MV-4-11 (cell line): Measurements from ENCODE around the gene HES3.
"Not testable (repeated sequence)": the region's sequence is repeated elsewhere in the genome, so short reads cannot be mapped to it uniquely, and the experiment has no call there.

ENCODE experiments used
- DNase-seq: peaks from one replicate; lab custom pipeline; 2025; lab: John Stamatoyannopoulos, UW

Gene HES3

DNA sequence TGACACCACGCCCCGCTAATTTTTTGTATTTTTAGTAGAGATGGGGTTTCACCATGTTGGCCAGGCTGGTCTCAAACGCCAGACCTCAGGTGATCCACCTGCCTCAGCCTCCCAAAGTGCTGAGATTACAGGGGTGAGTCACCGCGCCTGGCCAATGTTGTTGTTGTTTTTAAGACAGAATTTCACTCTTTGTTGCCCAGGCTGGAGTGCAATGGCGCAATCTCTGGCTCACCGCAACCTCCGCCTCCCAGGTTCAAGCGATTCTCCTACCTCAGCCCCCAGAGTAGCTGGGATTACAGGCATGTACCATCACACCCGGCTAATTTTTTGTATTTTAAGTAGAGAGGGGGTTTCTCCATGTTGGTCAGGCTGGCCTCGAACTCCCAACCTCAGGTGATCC, 24.3 kb upstream of the HES3 start:
- not testable (repeated sequence) for DNase-seq

DNA sequence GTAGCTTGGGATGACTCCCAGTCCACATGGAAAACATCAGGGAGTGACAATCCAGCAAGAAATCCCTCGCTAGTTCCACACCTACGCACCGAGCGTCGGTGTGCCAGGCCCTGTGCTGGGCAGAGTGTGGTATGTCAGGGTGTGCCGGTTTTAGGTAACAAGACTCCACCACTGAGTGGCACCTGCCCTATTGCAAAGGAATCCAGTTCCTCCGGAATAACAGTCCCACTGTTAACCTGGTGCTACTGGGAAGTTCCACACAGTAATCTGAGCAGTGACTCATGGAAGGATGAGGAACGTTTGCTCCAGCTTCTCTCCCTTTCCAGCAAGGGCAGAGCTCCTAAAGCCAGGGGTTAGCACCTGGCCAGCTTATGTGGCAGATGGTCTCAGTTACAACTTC, 23.7 kb upstream of the HES3 start:
- DNase-seq = no peak

DNA sequence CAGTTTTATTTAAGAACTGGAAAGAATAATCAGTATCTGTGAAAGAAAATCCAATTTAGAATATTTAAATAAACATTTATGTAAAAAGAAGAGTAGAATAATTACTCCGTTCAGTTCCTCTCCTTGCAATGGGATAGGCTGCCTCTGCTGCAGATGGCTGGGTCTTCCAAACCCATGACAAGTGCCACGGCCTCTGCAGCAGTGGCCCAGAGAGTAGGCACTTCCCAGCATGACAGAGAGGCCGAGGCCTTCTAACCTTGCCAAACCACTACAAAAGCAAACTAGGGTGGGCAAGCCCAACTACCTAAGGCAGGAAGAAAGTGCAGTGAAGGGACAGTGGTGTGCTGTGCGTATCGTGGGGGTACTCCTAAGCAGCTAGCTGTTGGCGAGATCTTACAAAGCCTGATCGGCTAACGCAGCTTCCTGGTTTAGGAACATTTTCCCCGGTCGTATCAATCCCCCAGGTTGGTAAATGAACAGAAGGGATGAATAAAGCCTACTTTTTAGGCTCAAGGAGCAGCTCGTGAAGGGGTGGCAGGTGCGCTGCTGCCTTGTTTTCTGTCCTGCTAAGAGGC, 22.7 kb upstream of the HES3 start:
- no peak for DNase-seq

DNA sequence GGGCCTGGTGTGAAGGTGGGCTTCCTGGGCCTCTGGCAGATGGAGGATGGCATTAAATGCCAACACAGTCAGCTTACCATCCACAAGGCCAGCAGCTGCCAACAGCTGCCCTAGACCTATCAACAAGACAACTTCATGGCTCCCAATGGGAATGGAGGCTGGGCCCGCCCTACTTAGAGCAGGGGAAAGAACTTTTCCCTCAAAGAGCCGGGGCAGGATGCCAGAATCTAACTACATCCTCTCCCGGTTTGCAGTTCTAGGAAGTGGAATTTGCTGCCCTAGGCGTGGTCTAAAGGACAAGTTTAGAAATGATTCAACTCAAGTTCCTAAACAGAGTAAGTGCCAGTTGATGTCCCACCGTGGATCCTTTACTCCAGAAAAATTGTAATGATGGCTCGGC, 21.3 kb upstream of the HES3 start:
- DNase-seq = no peak

DNA sequence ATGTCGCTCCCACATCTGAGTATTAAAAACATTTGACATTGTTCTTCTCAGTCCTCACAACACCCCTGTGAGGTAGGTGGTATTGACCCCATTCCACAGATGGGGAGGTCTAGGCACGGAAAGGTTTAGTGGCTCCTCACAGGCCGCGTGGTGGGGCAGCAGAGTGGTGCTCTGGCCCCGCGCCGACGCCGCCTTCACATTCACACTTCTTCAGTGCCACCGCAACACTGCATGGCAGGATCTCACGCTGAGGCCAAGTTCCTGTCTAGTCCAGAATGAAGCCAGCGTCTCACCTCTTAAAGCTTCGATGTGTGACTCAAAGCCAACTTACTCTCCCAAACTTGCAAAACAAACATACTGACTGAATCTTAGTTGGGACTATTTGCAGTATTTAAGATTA, 20.4 kb upstream of the HES3 start:
- DNase-seq = no peak

DNA sequence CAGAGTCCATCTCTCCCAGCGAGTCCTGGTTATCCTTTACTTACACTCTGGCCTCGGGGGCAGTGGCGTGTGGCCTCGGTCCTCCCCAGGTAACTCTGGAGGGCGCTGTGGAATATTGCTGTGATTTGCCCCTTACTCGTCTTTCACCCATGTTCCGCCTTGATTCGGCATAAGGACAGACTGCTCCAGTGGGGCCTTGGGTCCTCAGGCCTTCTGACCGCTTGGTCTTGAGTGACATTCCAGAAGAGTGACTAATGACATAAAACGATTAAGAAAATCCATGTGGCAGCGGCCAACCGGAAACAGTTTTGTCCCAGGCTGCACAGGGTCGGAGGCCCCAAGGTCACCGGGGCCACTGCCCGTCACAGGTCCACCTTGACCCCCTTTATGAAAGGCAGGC, 19.3 kb upstream of the HES3 start:
- no peak for DNase-seq

DNA sequence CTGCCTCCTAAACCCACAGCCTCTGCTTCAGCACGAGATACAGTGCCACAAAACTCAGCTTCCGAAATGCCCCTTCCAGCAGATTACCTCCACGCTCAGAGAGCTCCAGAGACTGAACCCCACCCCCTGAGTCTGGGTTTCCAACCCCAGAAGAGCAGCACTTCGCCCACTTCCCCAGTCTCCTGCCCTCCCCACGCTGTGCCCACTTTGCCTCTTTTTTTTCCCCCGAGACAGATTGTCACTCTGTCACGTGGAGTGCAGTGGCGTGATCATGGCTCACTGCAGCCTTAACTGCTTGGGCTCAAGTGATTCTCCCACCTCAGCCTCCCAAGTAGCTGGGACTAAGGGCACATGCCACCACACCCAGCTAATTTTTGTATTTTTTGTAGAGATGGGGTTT, 18.3 kb upstream of the HES3 start:
- DNase-seq = no peak

DNA sequence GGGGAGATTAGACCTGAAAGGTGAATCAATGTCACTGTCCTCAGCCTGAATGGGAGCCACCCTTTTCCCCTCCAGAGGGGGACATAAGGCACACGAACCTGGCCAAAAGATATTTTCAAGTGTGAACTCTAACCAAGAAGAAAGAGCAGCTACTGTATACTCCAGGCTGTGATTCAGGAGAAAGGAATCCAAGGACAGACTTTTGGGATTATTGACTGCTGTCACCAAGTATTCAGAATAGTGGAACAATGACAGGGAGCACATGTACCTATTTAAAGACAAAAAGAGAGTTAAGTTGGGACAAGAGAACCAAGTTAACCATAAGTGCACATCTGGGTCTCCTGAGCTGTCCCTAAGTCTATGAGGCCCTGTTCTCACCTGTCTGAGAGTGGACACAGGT, 10.6 kb upstream of the HES3 start:
- no peak for DNase-seq

DNA sequence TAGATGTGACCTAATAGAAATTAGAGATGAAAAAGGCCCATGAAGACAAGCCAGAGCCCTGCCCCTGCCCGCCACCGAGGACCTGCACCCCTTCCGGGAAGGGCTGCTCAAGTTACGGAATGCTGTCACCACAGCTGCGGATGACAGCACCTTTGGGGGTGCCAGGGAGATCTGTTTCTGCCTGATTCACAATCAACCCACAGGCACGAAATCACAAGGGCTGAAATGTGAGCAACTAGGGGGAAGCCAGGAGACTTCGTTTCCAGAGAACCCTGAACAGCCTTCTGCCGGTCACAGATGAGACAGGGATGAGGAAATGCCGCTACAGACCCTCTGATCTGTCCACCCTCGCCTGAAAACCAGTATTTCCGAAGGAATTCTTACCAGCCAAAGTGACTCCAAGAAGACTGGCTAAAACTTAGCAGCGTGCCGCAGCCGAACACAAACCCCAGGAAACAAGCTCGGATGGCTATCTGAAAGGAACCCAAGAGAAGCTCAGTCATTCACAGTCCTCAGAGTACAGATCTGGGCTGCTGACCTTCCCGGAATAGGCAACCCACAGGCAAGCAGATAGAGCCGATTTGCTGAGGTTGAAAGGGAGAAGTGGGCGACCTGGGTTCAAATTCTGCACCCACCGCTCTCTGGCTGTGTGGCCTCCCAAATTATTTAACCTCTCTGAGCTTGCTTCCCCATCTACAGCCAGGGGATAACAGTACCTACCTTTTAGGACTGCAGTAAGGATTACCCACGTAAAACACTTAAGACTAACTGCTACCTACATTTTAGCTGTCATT, 9.3 kb upstream of the HES3 start:
- no peak for DNase-seq

DNA sequence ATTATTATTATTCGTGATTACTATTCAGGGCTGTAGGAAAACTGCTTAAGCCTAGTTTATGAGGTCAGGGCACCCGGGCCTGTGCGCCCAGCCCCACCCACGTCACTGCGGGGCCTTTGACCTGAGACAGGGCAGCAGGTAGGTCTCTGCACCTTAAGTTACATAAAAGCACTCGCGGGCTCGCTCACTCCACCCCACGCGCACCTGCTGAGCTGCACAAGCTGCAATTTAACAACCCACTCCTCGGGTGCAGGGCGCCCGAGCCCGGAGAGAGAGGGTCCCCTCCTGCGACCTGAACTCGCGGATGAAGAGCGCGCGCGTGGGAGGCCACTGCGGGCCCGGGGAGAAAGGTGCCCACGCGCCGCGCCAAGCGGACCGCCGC, 8.7 kb upstream of the HES3 start:
- DNase-seq = no peak

DNA sequence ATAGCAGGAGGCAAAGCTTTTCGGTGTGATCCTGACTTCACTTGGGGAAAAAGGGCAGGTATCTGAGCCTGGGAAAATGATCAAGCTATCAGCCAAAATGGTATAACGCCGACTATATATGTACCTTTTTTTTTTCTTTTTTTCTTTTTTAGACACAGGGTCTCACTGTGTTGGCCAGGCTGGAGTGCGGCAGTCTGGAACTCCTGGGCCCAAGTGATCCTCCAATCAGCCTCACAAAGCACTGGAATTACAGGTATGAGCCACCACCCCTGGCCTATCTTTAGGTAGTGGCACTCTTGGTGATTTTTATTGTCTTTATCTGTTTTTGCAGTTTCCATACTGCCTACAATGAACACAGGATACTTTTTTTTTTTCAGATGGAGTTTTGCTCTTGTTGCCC, 6.9 kb upstream of the HES3 start:
- no peak for DNase-seq

DNA sequence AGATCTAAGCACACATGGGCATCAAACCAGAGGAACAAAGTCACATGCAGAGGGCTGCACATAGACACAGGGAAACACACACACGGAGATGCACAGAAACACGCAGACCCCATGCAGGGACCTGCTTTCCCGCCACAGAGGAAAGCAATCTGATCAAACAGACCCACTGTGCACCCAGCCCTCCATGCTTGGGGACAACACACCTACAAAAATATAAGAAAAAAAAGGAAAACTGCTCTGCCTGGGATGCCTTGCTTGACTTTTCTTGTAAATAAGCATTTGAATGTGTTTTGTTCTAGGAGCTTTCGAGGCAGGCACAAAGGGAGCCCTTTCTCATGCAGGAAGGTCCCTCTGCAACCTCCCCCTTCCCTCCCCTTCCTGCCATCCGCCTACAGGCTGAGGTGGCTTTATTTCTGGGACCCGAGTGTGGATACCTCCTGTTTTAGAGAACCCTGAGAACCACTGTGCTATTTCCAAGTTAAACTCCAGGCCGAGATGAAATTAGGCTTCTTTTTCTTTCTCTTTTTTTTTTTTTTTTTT, 4.7 kb upstream of the HES3 start:
- no peak for DNase-seq

DNA sequence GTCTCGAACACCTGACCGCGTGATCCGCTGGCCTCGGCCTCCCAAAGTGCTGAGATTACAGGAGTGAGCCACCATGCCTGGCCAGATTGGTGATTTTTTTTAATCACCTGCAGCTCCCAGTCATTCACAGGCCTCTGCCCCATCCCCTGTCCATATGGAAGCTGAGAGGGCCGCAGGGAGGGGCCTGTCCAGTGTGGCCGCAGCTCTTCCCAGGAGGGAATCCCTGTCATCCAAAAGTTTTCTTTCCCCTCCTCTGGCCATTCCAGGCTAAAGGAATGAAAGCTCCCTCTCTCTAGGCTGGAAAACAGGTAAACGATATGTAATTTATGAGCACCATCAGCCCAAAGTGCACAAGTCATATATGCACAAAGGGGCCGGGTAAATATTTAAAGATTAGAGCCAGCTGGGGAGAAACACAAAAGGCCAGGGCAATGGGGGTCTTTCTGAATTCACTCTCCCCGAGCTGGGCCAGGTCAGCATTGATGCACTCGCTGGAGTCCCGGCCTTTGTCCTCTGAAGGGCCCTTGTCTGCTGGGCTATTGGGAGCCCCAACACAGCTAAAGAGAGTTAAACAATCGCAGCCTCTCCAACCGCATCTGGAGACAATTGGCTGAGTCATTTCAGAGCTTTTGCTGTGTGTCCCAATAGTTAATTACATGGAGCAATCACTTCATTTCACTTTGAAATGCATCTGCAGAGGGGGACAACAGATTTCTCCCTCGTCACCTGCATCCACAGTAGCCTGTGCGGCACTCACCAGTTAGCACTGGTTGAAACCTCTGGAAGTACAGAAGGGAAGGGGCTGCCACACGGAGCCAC, 3.8 kb upstream of the HES3 start:
- DNase-seq = peak; percentile 49

DNA sequence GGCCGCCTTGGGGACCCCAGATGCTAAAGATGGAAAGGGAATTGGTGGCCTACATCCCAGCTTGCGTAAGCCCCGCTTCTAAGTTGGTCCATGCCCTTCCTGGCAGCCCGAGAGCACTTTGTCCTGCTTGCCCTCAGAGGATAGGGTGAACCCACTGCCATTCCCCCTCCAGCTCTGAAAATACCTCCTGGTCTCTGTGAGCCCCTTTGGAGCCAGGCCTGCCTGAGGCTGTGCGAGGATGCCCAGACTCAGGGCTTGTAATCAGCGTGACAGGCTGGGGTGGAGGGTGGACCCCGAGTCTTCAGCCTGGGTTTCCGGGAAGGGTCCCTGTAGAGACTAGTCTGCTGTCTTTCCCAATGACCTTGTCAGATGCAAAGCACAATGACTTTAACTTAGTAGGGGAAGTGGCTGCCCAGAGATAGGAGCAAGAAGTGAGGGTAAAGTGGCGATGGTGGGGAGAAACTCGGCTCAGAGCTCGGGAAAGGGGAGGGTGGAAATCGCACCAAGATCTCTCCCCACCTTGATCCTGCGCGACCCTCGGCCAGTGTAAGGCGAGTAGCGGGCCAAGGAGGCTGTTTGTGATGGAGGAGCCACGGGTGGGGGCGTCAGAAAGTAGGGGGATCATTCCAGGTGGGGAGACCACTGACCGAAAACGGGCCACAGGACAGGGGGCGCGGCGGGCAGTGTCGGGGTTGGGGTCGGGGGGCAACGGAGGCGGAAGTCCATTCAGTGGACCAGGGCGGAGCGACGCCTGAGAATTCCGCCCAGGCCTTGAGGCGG, 2.7 kb upstream of the HES3 start:
- no peak for DNase-seq

DNA sequence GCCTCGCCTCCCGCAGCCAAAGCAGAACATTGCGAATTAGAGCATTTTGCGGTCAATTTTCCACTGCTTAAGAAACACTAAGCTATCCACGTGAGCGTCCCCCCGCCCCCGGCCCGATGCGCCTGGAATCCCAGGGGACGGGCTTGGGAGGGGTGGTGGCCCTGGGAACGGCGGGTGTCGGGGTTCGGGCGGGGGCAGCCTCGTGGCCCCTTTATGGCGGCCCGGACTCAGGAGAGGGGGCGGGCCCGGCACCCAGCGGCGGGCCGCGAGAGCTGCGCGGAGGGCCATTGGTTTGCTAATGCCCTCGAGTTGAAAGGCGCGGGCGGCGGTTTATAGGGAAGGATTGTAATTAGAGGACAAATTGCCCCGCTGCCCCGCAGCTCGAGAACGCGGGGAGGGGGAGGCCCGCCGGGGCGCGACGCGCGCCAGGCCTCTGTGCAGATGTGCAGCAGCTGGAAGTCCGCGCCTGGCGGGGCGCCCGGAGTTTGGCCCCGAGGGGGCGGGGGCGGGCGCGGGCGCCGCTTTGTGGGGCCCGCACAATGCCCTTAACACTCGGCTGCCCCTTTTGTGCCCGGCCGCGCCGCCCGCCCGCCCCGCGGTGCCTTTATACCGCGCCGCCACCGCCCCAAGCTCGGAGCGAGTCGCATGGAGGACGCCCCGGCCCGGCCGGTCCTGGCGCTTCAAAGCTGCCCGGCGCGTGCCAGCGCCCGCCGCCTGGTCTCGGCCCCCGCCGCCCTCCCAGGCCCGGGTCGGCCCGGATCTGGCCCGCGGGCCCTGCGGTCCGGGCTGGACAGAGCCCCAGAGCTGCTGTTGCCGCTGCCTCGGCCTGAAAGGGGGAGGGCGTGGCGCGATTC, 1.9 kb upstream of the HES3 start:
- no peak for DNase-seq

DNA sequence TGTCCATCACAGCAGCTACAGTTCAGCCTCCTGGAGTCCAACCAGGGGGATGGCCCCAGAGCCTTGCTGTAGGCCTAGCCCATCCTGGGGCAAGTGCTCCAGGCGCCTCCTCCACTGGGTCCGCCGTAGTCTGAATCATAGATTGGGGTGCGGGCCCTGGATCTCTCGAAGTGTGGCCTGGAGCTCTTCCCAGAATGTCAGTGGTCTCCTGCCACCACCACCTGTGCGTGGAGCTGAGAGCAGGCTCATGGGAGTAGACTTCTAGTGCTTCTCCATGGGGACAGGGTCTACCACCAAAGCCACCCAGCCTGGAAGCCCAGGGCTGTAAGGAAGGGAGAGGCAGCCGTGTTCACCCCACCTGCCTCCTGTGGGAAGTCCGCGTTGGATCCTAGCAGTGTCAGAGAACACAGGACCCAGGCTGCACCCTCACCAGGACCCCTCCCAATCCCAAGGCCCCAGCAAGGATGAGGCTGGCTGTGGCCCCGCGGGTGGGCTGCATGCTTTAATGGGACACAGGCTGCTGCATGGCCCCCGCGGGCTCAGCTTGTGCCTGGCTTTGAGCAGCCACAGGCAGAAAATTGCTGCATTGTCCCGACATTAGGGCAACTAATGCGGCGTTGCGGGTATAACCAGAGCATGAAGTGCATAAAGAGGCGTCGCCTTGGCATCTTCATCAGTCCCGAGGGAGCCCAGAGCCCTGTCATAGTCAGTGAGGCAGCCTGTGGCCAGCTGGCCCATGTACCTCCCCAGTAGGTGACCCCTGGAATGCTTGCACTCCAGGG, 735 bp upstream of the HES3 start:
- DNase-seq = no peak

DNA sequence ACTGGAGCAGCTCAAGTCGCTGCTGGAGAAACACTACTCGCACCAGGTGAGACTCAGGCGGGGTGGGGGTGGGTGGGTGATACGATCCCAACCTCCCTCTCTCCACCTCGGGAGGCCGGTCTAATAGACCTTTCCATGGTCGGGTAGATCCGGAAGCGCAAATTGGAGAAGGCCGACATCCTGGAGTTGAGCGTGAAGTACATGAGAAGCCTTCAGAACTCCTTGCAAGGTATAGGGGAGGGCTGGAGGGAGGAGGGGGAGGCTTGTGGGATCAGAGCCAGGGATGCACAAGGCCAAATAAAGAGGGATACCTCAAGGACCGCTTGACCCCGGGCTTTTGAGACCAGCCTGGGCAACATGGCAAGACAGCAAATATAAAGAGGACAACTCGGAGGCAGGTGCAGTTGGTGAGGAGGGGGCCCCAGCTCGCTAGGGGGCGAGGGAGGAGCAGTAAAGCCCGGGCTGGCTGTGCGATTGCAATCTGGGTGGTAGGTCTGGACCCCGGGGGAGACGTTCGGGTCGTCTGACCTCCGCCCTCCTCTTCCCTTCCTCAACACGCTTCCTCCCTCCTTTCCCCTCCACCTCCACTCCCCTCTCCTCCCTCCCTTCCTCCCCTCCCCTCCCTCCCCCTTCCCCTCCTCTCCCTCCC, 546 bp downstream of the HES3 start:
- DNase-seq = no peak

DNA sequence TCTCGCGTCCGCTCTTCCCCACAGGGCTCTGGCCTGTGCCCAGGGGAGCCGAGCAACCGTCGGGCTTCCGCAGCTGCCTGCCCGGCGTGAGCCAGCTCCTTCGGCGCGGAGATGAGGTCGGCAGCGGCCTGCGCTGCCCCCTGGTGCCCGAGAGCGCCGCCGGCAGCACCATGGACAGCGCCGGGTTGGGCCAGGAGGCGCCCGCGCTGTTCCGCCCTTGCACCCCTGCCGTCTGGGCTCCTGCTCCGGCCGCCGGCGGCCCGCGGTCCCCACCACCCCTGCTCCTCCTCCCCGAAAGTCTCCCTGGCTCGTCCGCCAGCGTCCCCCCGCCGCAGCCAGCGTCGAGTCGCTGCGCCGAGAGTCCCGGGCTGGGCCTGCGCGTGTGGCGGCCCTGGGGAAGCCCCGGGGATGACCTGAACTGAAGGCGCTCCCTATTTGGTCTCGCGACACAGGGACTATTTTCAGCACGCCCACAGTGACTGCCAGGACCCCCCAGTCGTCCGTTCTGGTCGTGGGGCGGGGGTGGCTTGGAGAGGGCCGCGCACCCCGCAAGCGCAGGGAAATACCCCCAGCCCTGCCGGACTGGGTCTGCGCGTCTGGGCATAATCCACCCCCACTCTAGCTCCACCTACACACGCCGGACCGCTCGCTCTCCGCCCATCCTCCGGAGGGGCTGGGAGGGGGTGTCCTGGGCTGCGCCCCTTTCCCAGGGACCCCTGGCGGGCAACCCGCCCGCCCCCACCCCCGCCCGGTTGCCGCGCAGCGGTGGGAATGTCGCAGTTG, 1.3 kb downstream of the HES3 start:
- DNase-seq = peak; percentile 73

DNA sequence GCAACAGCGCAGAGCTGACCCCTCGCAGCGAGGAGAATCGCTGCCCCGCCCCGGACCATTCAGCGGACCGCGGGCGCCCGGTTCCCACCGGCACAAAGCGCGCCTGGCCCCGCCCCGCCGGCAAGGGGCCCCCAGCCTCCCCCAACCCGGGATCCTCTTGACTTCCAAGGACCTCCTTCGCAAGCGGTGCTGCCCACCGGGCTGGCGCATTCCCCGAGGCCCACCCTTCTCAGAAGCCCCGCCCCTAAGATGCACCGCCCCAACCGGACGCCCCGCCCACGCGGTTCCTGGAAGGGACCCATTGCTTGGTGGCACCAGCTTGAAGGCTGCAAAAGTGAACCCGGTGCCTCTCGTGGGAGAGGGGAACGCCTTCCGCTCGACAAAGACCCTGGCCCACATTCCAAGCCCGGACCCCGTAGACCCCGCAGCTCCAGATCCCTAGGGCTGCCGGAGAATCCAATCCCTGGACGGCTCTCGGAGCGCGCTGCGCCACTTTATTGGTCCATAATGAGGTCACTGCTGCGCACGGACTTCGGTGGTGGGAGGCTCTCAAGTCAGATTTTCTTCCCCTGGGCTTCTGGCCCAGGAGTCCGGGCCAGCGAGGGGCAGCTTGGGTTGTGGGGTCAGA, 2.0 kb downstream of the HES3 start:
- no peak for DNase-seq
